Loucy (cell line): Measurements from ENCODE around the gene APOL6.

Source experiments
- EZH2phosphoT487 ChIP-seq: fragments of 200-600 bp; IDR thresholded peaks from 2 replicates; pipeline ENCODE4 v1.6.1; 2018; ENCODE audit warnings: antibody characterized with exemption, mild to moderate bottlenecking, moderate library complexity, borderline replicate concordance
- TF ChIP-seq, protein P1 (sequence below): fragments of 200-600 bp; sonication (generic); conservative IDR thresholded peaks from 2 replicates; pipeline ENCODE4 v1.5.1; 2014; ENCODE audit warnings: mild to moderate bottlenecking, antibody characterized with exemption, low read length

- TF ChIP-seq, protein P1, sequence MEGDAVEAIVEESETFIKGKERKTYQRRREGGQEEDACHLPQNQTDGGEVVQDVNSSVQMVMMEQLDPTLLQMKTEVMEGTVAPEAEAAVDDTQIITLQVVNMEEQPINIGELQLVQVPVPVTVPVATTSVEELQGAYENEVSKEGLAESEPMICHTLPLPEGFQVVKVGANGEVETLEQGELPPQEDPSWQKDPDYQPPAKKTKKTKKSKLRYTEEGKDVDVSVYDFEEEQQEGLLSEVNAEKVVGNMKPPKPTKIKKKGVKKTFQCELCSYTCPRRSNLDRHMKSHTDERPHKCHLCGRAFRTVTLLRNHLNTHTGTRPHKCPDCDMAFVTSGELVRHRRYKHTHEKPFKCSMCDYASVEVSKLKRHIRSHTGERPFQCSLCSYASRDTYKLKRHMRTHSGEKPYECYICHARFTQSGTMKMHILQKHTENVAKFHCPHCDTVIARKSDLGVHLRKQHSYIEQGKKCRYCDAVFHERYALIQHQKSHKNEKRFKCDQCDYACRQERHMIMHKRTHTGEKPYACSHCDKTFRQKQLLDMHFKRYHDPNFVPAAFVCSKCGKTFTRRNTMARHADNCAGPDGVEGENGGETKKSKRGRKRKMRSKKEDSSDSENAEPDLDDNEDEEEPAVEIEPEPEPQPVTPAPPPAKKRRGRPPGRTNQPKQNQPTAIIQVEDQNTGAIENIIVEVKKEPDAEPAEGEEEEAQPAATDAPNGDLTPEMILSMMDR, result no peak
- no peak for TF ChIP-seq EZH2phosphoT487
Observed at GRCh38 chr22:35641494-35642120, 6.6 kb upstream of the APOL6 start.
